GM18519 (cell line): Measurements from ENCODE around the gene MRPL21.
"Not testable (repeated sequence)": the region's sequence is repeated elsewhere in the genome, so short reads cannot be mapped to it uniquely, and the experiment has no call there.

Experiments used
- ATAC-seq: cut with Tn5 transposase; IDR thresholded peaks from one replicate; pipeline ENCODE4 v1.9.1; 2021; ENCODE audit warnings: mild to moderate bottlenecking, moderate library complexity; ENCODE audit not compliant: unreplicated experiment, low FRiP score

Gene MRPL21

DNA sequence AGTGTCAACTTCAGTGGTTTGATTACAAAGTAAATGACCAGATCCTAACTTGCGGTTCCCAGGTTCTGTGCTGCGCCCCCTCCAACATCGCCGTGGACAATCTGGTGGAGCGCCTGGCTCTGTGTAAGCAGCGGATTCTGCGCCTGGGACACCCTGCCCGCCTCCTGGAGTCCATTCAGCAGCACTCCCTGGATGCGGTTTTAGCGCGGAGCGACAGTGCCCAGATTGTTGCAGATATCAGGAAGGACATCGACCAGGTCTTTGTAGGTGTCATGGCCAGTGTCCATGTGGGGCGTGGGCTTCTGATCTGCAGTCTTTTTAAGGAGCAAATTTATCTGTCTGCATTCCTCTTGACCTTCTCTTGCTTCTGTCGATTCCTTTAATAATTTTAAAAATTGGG is 11.1 kb upstream of the MRPL21 start:
- no peak for ATAC-seq

DNA sequence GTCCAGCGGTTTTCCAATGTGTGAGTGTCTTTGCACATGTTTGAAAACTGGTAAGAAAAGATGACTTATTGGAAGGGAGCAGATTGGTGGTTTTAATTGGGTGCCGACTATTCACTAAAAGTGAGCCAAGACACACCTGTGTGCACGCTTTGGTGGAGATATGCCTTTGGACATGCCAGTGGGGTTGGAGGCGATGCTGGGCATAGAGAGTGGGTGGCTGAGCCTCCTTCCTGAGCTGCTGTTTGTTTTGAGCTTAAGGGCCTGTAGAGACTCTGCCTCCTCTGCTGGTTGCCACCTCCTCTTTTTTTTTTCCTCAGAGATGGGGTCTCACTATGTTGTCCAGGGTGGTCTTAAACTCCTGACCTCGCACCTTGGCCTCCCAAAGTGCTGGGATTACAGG is 9.6 kb upstream of the MRPL21 start:
- no peak for ATAC-seq

DNA sequence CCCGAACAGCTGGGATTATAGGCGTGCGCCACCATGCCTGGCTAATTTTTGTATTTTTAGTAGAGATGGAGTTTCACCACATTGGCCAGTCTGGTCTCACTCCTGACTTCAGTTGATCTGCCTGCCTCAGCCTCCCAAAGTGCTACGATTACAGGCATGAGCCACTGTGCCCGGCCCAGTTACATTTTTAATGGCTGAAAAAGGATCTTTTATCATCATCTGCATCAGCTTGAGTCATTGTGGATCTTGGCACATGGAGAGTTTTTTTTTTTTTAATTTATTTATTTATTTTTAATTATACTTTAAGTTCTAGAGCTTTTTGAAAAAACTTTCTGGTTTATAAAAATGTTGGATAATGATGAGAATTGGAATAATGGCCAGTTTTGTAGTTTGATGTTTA is 8.6 kb upstream of the MRPL21 start:
- no peak for ATAC-seq

DNA sequence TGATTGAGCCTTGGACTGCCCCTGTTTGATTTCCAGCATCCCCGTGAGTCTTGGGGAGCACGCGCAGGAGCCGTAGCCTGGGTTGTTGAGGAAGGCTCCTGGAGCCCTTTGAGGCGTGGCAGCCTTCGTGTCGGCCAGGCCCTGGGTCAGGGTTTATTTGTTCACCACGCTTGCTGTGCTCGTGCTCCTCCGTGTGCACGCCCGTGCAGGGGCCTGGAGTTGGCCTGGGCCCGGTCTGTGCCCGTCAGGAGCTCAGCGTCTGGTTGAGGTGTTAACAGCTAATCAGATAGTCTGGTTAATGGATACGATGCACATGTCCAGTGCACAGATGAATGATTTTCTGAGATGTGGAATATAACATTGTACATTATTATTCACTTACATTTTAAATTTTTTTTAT is 8.1 kb upstream of the MRPL21 start:
- no peak for ATAC-seq

DNA sequence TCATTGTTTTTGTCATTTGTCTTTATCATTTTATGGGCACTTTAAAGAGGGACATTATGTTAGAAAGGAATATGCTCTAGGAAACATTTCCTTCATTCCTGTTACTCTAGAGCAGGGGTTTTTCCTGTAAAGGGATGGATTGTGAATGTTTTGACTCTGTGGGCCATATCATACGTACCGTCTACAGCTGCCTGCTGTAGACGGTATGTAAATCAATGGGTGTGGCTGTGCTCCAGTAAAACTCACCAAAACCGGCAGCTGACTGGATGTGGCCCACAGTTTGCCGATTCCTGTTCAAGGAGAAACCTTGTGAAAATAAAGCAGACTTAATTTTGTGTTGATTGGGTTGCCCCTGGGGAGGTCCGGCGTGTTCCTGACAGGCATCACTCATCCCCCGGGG is 7.3 kb upstream of the MRPL21 start:
- ATAC-seq, result no peak

DNA sequence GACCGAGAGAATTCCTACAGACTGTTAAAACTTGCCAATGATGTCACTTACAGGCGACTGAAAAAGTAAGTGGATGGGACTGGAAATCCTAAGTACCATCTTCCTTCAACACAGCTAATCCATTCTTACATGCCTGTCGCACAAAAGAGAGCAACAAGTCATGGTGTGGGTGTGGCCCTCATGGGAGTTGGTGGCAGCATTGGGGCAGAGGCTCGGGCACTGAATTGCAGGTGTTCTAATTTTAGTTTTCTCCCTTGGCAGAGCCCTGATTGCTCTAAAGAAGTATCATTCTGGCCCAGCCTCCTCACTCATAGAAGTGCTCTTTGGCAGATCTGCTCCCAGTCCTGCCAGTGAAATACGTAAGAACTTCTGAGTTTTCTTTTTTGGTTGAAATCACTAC is 4.6 kb upstream of the MRPL21 start:
- no peak for ATAC-seq

DNA sequence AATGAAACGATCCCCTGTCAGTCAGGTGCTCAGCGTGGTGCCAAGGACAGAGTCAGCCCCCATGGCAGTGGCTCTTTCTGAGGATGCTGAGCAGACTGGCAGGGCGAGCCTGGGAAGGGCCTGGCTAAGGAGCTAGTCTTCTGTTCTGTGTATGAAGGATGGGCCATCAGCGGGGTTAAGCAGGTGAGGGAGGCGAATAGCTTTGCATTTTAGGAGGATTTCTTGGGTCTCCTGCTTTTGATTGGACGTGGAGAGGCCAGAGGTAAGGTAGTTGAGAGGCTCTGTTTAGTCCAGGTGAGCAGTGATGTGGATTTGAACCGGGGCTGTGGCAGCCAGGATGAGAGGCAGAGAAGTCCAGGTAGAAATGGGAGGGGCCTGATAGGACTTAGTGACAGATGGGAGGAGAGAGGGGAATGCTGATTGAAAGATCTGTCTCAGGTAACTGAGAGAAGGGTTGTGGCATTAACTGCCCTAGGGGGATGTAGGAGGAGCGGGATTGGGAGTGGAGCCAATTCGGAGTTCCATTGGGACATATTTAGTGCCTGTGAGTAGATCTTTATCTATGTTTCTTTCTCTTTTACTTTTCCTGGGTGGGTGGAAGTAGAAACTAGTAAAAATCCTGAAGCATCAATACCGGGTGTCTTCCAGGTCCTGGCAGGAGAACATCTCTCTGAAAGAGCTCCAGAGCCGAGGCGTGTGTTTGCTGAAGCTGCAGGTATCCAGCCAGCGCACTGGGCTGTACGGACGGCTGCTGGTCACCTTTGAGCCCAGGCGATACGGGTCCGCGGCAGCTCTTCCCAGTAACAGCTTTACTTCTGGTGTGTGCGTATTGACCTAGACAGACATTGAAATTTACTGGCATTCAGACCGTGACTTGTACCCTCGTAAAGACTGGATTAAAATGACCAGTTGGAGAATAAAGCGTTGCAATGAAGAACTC is 2.1 kb upstream of the MRPL21 start:
- ATAC-seq, result no peak

DNA sequence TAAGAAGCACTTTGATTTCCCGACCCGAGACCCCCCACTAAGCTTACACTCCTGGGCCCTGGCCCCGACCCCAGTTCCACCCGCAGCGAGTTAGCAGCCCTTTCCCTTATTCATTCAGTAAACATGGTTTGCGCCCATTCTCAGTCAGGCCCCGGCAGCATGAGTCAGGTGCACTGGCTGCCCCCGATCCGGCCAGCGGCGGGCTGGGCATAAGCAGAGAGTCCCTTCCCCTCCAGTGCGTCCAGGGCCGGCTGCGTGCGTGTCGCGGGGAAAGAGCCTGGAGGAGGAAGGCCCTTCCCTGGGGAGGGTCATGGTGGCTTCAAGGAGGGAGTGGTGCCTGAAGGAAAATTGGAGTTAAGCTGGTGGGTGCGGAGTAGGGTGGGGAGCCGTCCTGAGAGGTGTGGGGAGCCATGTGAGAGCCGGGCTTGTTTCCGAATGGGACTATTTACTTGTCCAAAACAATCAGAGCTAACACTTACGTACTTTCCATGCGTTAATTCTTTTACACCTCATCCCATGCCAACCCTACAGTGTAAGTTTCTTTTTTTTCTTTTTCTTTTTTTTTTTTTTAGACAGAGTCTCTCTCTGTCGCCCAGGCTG is 716 bp upstream of the MRPL21 start:
- ATAC-seq, result no peak

DNA sequence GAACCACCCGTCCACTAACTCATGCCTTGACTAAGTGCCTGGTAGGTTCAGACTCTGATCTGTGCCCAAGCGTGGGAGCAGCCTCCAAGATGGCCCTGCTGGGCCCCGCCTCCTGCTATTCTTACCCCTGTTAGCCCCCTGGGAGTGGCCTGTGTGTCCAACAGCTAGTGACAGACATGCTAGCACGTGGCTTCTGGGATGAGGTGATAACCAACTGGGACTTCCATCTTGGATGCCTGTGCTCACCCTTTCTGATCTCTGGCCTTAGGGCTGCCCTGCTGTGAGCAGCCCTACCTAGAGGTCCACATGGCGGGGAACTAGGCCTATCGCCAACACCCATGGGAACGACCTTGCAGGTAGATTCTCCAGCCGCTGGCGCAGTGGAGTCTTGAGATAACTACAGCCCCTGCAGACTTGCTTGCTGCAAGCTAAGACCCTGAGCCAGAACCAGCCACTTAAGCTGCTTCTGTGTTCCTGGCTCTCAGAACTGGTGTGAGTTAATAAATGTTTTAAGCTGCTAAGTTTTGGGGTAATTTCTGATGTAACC is 2.7 kb downstream of the MRPL21 start:
- ATAC-seq, result no peak

DNA sequence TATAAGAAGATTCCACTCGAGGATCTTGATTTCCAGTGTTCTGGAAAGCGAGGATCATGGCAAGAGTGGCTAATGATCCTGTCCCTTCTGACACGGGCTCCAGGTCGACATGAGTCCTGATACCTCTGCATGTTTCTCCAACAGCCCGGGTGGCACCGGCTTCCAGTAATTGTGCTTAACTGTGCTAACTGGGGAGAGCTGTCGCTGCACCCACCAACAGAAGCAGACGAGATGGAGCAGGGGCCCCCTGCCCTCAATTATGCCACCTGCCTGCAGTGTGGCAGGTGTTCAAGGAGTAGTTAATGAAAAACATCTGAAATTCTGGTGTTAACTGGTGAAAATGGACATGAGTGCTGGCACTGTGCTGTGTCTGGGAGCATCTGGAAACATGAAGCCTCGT is 6.2 kb downstream of the MRPL21 start:
- no peak for ATAC-seq

DNA sequence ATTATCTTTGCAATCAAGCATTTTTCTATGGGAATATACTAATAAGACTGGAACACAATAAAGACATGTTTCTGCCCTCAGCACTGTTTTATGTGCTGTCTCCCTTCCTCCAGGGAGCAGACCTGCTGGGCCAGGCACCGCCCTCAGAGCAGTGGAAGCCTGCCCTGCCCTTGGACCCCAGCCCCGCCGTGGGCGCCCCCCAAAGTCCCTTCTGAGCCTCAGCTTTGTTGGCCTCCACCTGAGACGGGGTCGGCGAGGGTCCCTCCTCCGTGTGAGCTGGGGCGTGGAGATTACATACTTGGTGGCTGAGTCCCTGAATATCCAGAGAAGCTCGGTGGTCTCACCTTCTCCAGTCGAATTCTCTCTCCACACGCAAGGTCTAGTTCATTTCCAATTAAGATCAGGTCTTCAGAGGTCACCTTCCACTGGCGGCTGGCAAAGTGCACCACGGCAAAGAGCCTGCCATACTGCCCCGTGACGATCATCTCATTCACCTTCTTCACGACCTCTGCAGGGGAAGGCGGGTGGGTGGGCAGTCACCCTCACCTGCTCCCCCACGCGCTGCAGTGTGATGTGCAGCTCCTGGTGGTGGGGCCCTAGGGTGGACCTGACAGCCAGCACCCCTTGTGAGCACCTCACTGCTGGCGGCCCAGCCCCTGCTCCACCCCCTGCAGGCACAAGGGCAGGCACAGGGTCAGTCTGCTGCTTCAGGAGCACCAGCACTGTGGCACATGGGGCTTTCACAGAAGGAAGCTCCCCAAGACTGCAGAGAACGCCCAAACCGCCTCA is 7.3 kb downstream of the MRPL21 start:
- no peak for ATAC-seq

DNA sequence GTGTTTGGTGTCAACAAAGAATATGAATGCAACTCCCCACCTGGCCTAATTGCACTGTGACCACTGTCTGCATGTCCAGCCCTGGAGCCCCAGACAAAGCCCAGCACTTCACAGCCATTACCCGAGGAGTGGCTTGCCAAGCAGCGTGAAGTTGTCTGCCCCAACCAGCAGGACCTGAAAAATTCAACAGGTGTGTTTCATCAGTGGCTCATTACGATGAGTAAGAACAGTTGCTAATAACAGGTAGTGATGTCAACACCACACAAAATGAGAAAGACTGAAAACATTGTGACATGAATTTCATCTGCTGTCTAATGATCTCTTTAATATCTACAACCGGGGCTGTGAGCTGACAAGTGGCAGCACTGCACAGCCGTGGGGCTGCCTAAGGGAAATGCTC is 10.3 kb downstream of the MRPL21 start:
- no peak for ATAC-seq

DNA sequence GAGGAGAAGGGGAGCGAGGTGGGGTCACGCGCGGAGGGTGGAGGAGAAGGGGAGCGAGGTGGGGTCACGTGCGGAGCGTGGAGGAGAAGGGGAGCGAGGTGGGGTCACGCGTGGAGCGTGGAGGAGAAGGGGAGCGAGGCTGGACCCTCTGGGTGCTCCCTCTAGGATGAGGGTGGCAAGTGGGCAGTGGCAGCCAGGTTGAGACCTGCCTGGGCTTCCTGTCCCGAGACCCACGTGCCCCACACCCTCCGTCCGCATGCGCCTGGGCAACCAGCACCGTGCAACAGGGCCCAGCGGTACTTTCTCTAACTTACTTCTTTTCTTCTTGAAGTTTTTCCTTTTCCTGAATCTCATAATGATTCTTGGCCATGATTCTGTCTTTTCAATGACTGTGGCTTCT is 11.1 kb downstream of the MRPL21 start:
- ATAC-seq, result no peak

DNA sequence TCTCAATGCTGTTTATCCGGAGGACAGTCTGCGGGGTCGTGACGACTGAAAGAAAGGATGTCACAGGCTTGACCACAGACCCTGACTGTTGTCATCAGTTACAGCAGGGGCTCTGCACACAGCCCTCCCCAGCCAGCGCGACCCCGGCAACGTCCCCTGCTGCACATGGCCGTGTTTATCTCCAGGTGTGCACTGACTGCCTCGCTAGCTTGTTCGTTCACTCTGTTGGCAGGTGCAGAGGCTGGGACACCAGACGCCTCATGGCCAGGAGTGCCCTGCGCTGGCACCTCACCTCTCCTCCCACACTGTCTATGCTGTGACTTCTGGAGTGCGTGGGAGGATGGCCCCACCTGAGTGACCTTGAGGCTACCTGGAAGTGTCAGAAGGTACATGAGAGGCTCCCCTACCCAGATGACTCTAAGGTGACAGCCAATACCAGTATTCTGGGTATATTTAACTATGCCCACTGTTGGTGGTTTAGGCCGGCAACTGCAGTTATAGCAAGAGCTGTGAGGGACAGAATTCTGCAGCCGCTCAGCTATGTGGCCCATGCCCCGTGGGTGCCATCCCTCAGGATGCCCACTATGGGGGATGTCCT is 12.2 kb downstream of the MRPL21 start:
- ATAC-seq, result no peak

DNA sequence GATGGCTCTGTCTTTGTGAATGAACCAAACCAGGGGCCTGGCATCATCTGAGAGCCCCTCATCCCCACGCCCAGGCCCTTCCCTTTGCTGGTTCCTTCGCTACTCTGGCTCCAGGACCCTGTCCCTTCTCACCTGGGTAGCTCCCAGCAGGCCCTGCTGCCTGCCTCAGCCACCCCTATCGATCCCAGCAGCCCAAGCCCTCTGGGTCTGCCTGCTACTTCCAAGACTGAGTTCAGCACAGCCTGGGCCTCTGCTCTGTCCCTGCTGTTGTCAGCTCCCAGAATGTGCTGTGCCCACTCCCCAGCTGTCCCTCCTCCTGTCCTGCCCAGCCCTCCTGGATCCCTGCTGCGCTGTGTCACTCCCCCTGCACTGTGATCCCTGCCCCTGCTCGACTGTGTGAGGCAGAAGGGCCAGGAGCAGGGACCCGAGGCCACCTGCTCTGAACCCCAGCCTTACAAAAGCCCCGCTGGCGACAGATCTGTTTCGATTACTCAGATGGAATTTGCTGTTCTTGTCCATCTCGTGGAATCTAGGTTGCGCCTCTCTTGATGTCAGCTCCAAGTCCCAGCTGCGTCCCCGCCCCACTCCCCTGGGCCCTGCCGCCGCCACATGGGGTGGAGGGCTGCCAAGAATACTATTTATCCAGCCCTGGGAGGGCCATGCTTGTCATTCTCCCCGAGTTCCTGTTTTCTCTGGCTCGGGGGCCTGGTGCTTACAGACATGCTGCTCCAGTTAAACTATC is 13.0 kb downstream of the MRPL21 start:
- no peak for ATAC-seq

DNA sequence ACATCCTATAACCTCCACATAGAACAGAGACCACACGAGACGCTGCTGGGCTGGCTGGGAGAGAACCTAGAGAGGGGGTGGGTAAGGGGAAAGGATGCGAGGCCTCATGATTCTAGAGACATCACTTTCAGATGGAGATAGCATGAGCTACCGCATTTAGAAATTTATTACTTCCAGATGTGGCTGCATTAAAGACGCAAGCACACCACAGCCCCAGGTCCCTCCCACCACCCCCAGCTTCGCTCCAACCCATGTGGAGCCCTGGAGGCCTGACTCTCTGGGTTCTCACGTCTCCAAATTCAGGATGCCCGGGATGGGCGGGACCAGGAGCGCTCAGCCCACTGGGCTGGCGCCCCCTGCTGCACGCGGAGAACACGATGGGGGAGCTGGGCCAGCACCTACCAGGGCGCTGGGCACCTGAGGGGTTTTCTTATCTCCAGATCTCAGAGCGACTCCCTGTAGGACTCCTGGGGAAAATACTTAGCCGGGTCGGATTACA is 13.6 kb downstream of the MRPL21 start:
- ATAC-seq, result no peak

DNA sequence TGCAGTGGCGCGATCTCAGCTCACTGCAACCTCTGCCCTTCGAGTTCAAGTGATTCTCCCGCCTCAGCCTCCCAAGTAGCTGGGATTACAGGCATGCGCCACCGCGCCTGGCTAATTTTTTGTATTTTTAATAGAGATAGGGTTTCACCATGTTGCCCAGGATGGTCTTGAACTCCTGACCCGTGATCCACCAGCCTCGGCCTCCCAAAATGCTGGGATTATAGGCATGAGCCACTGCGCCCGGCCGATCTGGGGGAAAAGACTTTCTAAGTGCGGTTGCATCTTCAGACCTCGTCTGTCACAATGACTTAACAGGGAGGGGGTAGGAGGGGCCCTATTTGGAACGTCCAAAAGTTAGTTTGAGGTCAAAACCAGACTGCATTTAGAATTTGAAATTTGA is 18.8 kb downstream of the MRPL21 start:
- not testable (repeated sequence) for ATAC-seq

DNA sequence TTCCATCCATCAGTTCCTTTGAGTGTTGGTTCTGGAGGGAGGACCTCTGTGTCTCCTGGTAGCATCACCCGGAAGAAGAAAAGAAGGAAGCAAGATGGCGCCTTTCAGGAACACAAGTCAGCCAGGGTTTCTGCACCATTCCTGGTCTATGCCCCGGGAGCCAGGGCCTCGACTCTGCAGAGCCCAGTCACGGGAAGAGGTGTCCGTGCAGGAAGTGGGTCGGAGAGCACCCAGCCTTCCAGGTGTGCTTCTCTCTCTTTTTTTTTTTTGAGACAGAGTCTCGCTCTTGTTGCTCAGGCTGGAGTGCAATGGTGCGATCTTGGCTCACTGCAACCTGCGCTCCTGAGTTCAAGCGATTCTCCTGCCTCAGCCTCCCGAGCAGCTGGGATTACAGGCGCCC is 21.2 kb downstream of the MRPL21 start:
- no peak for ATAC-seq

DNA sequence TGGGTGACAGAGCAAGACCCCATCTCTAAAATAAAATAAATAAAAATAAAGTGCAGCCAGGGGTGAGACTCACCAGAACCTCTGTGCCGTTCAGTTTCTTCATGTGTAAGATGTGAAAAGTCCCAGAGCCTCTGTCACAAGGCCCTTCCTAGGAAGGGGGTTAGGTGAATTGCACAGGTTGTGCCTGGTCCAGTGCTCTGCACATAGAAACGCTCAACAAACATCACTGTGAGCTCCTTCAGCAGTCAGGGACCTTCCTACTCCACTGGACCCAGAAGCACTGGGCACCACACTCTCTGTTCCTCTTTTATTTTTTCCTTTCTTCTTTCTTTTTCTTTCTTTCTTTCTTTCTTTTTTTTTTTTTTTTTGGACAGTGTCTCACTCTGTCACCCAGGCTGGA is 22.3 kb downstream of the MRPL21 start:
- ATAC-seq, result no peak

DNA sequence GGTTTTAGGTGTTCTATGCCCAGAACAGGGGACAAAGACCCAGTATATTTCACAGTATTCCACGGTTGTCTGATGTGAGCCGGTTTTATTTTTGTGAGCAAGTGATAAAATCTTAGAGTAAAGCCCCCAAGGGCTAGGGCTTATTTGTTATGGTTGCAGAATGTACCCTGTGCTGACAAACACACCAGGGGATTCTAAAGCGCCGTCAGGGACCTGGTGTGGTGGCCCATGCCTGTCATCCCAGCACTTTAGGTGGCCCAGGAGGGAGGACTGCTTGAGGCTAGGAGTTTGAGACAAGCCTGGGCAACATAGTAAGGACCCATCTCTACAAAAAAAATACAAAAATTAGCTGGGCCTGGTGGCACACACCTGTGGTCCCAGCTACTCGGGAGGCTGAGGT is 22.8 kb downstream of the MRPL21 start:
- no peak for ATAC-seq
